Activated CD8-positive, alpha-beta memory T cell treated with anti-CD3 and anti-CD28 coated beads, Interleukin-2, amount 10 ng/mL, durations not matched to agents 7 days and 5 days (primary cell): ENCODE data around the gene CNMD. TPM values are rescaled to one million over a fixed set of nuclear protein-coding genes. Genes with fewer than 3 reads are reported as not detected.

Experiments
- ATAC-seq: fragments of 150-1000 bp; cut with Tn5 transposase; one replicate; pipeline ENCODE4 v1.10.0; 2021; ENCODE audit warnings: moderate library complexity
- CTCF ChIA-PET: fragments of 350-600 bp; sonication (Branson Sonifier 250); formaldehyde crosslinking; loops from one replicate; lab custom pipeline; 2021; ENCODE audit warnings: antibody characterized with exemption; lab: Charles Lee
- DNase-seq: peaks from one replicate; pipeline ENCODE4 v3.0.0-alpha.2; 2020
- H3K27ac Mint-ChIP-seq: one replicate; pipeline ENCODE4 v1.8.0; 2021; ENCODE audit warnings: mild to moderate bottlenecking, mixed read lengths
- H3K27me3 Mint-ChIP-seq: one replicate; pipeline ENCODE4 v1.8.0; 2021; ENCODE audit warnings: mixed read lengths
- H3K36me3 Mint-ChIP-seq: one replicate; pipeline ENCODE4 v1.8.0; 2021; ENCODE audit warnings: mild to moderate bottlenecking, mixed read lengths
- H3K4me1 Mint-ChIP-seq: one replicate; pipeline ENCODE4 v1.8.0; 2021; ENCODE audit warnings: mixed read lengths
- H3K4me3 Mint-ChIP-seq: one replicate; pipeline ENCODE4 v1.8.0; 2021; ENCODE audit warnings: mild to moderate bottlenecking, moderate library complexity, mixed read lengths
- H3K9me3 Mint-ChIP-seq: one replicate; pipeline ENCODE4 v1.8.0; 2022; ENCODE audit warnings: low read depth, mixed read lengths
- total RNA-seq, 2 experiments: library from RNA; stranded (reverse); gene quantifications; one replicate each; pipeline ENCODE4 v1.2.3, GENCODE V29; 2021

The CNMD gene
- total RNA-seq, result not detected

- Mint-ChIP-seq H3K27ac (no peak within 1 kb of the TSS), H3K4me1 (peaks cover 2% of the 10 kb centered on the region), H3K9me3 (no peaks in the 10 kb centered on the region), H3K27me3 (peaks cover 62% of the 10 kb centered on the region), H3K4me3 (no peak within 1 kb of the TSS), H3K36me3 (no peaks in the 10 kb centered on the region)
- CTCF ChIA-PET, result interaction anchor here (1.2 kb wide), 2 partner anchors 74 to 76 kb away, joined by 3 read pairs; no protein-coding TSS in a partner anchor
- DNase-seq, result no peak
- no peak for ATAC-seq
Measured at GRCh38 chr13:52739468-52740071, at the start of gene CNMD. TSS of gene CNMD (minus strand) at chr13:52739820. CDS start at chr13:52739701, 119 bp downstream.

DNA sequence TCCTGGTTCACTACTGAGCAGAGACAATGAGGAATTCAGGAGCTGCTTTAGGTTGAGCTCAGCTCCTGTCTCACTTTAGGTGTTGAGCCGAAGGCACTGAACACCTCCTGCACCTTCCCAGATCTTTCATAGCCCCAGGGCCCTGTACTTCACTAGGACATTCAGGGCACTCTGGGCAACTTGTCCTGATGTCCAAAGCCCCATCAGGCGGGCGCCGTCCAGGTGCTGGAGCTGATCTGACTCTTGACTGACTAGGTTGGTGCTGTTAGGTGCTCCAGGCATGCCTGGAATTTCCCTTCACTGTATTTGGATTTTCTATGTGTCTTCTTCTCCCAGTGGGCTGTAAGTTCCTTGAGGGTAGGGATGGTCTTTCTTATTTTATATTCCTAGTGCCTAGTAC lies 48.4 kb upstream of the CNMD start:
- no peaks in the 10 kb centered on the region for H3K9me3 Mint-ChIP-seq
- H3K4me1 Mint-ChIP-seq, result no peaks in the 10 kb centered on the region
- H3K4me3 Mint-ChIP-seq, result no peak overlapping the region
- DNase-seq (no peak), ATAC-seq (no peak)
- no peak overlapping the region for H3K27ac Mint-ChIP-seq
- H3K36me3 Mint-ChIP-seq, result no peaks in the 10 kb centered on the region
- CTCF ChIA-PET, result no interaction called here
- H3K27me3 Mint-ChIP-seq, result peaks cover 8% of the 10 kb centered on the region

- H3K36me3 Mint-ChIP-seq, result no peaks in the 10 kb centered on the region
- ATAC-seq (no peak), DNase-seq (no peak)
- H3K9me3 Mint-ChIP-seq, result no peaks in the 10 kb centered on the region
- CTCF ChIA-PET, result no interaction called here
- no peak overlapping the region for H3K27ac Mint-ChIP-seq
- H3K4me3 Mint-ChIP-seq, result no peak overlapping the region
- no peaks in the 10 kb centered on the region for H3K4me1 Mint-ChIP-seq
- H3K27me3 Mint-ChIP-seq, result peaks cover 8% of the 10 kb centered on the region
Measured at GRCh38 chr13:52787235-52787634, 47.6 kb upstream of the CNMD start.

- Mint-ChIP-seq H3K27ac (no peak overlapping the region), H3K9me3 (no peaks in the 10 kb centered on the region), H3K27me3 (peaks cover 11% of the 10 kb centered on the region), H3K36me3 (no peaks in the 10 kb centered on the region), H3K4me3 (no peak overlapping the region), H3K4me1 (no peaks in the 10 kb centered on the region)
- no peak for ATAC-seq
- DNase-seq, result no peak
- CTCF ChIA-PET, result no interaction called here
Measured at GRCh38 chr13:52786766-52787165, 47.1 kb upstream of the CNMD start.

DNA sequence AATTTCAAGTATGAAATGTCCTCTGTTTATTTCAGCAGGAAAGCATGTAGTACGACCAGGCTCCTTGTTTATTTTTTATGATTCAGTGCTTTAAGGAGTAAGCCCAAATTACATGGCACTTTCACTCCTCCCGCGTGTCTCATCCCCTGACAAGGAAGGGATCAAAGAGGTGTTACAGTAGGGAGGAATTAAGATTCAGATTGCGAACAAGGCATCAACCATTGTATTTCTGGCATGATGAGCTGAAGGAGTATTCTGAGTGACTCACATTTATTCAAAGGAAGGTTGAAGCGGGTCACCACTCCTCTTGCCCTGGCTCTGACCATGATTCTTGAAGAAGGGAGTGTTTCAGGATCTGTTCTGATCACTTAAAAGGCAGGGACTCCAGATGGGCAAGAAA lies 46.1 kb upstream of the CNMD start:
- no peak for DNase-seq
- no peaks in the 10 kb centered on the region for H3K36me3 Mint-ChIP-seq
- H3K9me3 Mint-ChIP-seq, result no peaks in the 10 kb centered on the region
- H3K4me3 Mint-ChIP-seq, result no peak overlapping the region
- no peaks in the 10 kb centered on the region for H3K4me1 Mint-ChIP-seq
- ATAC-seq, result no peak
- peaks cover 14% of the 10 kb centered on the region for H3K27me3 Mint-ChIP-seq
- CTCF ChIA-PET, result no interaction called here
- H3K27ac Mint-ChIP-seq, result no peak overlapping the region

GRCh38 chr13:52784591-52785340 lies 45.1 kb upstream of the CNMD start:
- Mint-ChIP-seq H3K4me3 (no peak overlapping the region), H3K9me3 (no peaks in the 10 kb centered on the region), H3K36me3 (no peaks in the 10 kb centered on the region), H3K4me1 (no peaks in the 10 kb centered on the region), H3K27ac (no peak overlapping the region), H3K27me3 (peaks cover 18% of the 10 kb centered on the region)
- CTCF ChIA-PET, result no interaction called here
- ATAC-seq (no peak), DNase-seq (no peak)

DNA sequence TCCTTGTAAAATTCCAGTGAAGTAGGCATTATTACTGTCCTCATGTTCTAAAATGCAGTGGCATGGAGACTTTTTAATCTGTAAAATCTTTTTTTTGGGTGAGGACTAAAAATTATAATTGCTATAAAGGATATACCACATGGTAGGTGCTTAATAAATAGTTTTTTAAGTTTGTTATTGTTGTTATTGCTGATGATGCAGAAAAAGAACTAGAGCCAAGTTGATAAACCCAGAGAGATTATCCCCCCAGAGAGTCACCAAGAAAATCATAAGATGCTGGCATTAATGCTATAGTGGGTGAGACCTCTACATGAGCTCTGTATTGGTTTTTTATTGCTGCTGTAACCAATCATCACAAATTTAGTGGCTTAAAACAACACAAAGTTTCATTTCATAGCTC lies 44.3 kb upstream of the CNMD start:
- Mint-ChIP-seq H3K27ac (no peak overlapping the region), H3K4me3 (no peak overlapping the region), H3K36me3 (no peaks in the 10 kb centered on the region), H3K9me3 (no peaks in the 10 kb centered on the region), H3K27me3 (peaks cover 18% of the 10 kb centered on the region), H3K4me1 (no peaks in the 10 kb centered on the region)
- CTCF ChIA-PET, result no interaction called here
- ATAC-seq (no peak), DNase-seq (no peak)

GRCh38 chr13:52782471-52783448 lies 43.1 kb upstream of the CNMD start:
- no peaks in the 10 kb centered on the region for H3K36me3 Mint-ChIP-seq
- H3K27me3 Mint-ChIP-seq, result peaks cover 18% of the 10 kb centered on the region
- CTCF ChIA-PET, result no interaction called here
- H3K4me3 Mint-ChIP-seq, result no peak overlapping the region
- H3K27ac Mint-ChIP-seq, result no peak overlapping the region
- H3K9me3 Mint-ChIP-seq, result no peaks in the 10 kb centered on the region
- ATAC-seq (no peak), DNase-seq (no peak)
- H3K4me1 Mint-ChIP-seq, result no peaks in the 10 kb centered on the region

- Mint-ChIP-seq H3K4me3 (no peak overlapping the region), H3K36me3 (no peaks in the 10 kb centered on the region), H3K27me3 (peaks cover 14% of the 10 kb centered on the region), H3K27ac (no peak overlapping the region), H3K4me1 (no peaks in the 10 kb centered on the region), H3K9me3 (no peaks in the 10 kb centered on the region)
- ATAC-seq (no peak), DNase-seq (no peak)
- CTCF ChIA-PET, result no interaction called here
Measured at GRCh38 chr13:52780611-52781010, 41.0 kb upstream of the CNMD start.

GRCh38 chr13:52780092-52780491 lies 40.5 kb upstream of the CNMD start:
- CTCF ChIA-PET, result no interaction called here
- ATAC-seq (no peak), DNase-seq (no peak)
- H3K4me1 Mint-ChIP-seq, result no peaks in the 10 kb centered on the region
- H3K27ac Mint-ChIP-seq, result no peak overlapping the region
- peaks cover 18% of the 10 kb centered on the region for H3K27me3 Mint-ChIP-seq
- no peaks in the 10 kb centered on the region for H3K9me3 Mint-ChIP-seq
- H3K4me3 Mint-ChIP-seq, result no peak overlapping the region
- no peaks in the 10 kb centered on the region for H3K36me3 Mint-ChIP-seq

DNA sequence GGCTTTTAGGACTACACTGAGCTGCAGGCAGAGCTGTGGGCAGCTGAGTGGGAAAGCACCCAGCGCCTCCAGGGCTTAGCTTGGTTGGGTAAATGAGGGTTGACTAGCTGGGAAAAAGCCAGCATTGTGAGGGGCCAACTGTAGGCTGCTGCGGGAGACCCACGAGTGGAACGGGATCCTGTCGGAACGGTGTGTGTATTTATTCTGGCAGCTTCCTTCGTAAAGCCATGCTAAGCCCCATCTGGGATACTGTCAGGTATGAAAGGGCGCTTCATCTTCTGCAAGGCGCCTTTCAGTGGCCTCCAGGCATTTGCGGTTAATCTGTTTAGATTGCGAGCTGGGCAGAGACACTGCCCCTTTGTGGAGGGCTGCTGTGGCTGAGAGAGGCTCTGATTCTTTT lies 39.5 kb upstream of the CNMD start:
- H3K27ac Mint-ChIP-seq, result no peak overlapping the region
- CTCF ChIA-PET, result no interaction called here
- no peaks in the 10 kb centered on the region for H3K9me3 Mint-ChIP-seq
- ATAC-seq (no peak), DNase-seq (no peak)
- no peak overlapping the region for H3K4me3 Mint-ChIP-seq
- H3K27me3 Mint-ChIP-seq, result peaks cover 14% of the 10 kb centered on the region
- no peaks in the 10 kb centered on the region for H3K36me3 Mint-ChIP-seq
- no peaks in the 10 kb centered on the region for H3K4me1 Mint-ChIP-seq

GRCh38 chr13:52776726-52777125 lies 37.1 kb upstream of the CNMD start:
- Mint-ChIP-seq H3K9me3 (no peaks in the 10 kb centered on the region), H3K4me1 (no peaks in the 10 kb centered on the region), H3K27ac (no peak overlapping the region), H3K27me3 (peaks cover 23% of the 10 kb centered on the region), H3K4me3 (no peak overlapping the region), H3K36me3 (no peaks in the 10 kb centered on the region)
- ATAC-seq, result no peak
- CTCF ChIA-PET, result no interaction called here
- no peak for DNase-seq

GRCh38 chr13:52775511-52775910 lies 35.9 kb upstream of the CNMD start:
- Mint-ChIP-seq H3K4me1 (no peaks in the 10 kb centered on the region), H3K27me3 (peaks cover 18% of the 10 kb centered on the region), H3K27ac (no peak overlapping the region), H3K4me3 (no peak overlapping the region), H3K9me3 (no peaks in the 10 kb centered on the region), H3K36me3 (no peaks in the 10 kb centered on the region)
- ATAC-seq (no peak), DNase-seq (no peak)
- CTCF ChIA-PET, result no interaction called here
